GM19452 (cell line): ENCODE data around the gene BCAS4.
"Not testable (repeated sequence)": the region's sequence is repeated elsewhere in the genome, so short reads cannot be mapped to it uniquely, and the experiment has no call there.

ENCODE experiments used
- ATAC-seq: cut with Tn5 transposase; IDR thresholded peaks from one replicate; pipeline ENCODE4 v1.9.1; 2021; ENCODE audit not compliant: unreplicated experiment

The BCAS4 gene

DNA sequence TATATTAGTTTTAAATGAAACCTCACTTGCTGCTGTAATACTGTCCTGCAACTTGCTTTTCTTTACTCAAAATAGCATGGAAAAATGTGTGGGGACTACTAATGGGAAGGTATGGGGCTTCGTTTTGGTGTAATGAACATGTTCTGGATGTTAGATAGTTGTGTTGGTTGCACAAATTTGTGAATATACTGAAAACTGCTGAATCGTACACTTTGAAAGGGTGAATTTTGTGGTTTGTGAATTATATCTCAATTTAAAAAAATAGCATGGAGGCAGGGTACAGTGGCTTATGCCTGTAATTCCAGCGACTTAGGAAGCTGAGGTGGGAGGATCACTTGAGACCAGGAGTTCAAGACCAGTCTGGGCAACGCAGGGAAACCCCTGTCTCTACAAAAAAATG, 2.3 kb downstream of the BCAS4 start:
- ATAC-seq: no peak

DNA sequence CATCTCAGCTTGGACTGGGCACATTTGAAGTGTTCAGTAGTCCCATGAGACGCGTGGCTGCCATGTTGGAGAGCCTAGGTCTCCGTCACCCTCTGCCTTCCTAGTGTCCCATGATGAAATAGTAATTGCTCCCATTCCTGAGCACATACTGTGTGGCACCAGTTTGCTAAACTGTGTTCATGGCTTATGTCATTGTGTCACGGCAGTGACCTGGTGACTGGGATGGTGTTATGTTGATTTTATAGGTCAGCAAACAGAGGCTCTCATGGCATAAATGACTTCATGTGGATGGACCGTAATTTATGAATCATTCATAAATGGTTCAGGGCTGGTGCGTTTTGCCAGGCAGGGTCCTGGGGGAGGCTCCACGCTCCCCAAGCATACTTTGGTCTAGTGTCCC, 3.8 kb downstream of the BCAS4 start:
- no peak for ATAC-seq

- ATAC-seq: no peak
These were observed 4.5 kb downstream of the BCAS4 start for GRCh38 chr20:50799176-50799889.

GRCh38 chr20:50799890-50800550, 5.2 kb downstream of the BCAS4 start:
- no peak for ATAC-seq

DNA sequence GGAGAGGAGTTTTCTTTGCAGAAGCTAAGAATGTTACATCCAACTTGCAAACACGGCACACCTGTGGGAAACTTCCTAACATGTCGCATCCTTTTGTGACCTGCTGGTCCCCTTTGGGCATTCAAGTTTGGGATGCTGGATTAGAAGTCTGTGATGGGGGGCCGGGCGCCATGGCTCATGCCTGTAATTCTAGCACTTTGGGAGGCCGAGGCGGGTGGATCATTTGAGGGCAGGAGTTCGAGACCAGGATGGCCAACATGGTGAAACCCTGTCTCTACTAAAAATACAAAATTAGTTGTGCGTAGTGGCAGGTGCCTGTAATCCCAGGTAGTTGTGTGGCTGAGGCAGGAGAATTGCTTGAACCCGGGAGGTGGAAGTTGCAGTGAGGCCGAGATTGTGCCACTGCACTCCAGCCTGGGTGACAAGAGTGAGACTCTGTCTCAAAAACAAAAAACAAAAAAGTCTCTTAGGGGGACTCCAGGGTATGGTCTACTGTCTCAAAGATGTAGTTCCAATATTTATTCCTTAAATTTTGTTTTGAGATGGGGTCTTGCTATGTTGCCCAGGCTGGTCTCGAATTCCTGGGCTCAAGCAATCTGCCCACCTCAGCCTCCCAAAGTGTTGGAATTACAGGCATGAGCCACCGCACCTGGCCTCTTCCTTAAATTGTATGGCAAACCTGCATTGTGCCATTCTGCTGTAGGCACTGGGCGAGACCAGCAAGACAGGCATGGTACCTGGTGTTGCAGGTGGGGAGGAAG, 6.3 kb downstream of the BCAS4 start:
- ATAC-seq: not testable (repeated sequence)

DNA sequence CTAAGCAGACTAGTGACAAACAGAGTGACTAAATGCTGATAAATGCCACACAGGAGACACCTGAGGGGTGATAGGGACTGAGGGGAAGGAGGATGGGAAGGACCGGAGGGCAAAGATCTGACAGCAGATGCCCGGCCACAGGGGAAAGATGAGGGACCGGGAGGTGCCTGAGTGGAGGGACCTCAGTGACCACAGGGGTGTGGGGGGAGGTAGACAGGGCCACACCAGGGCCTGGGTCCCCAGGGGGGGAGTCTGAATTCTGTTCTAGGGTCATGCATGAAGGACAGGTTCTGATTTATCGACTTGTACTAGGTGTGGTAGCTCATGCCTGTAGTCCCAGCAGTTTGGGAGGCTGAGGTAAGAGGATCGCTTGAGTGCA, 6.9 kb downstream of the BCAS4 start:
- no peak for ATAC-seq

GRCh38 chr20:50802289-50802688, 7.4 kb downstream of the BCAS4 start:
- ATAC-seq: no peak

GRCh38 chr20:50804437-50805348, 9.8 kb downstream of the BCAS4 start:
- peak; percentile 41 for ATAC-seq

GRCh38 chr20:50805349-50805684, 10.5 kb downstream of the BCAS4 start:
- no peak for ATAC-seq

DNA sequence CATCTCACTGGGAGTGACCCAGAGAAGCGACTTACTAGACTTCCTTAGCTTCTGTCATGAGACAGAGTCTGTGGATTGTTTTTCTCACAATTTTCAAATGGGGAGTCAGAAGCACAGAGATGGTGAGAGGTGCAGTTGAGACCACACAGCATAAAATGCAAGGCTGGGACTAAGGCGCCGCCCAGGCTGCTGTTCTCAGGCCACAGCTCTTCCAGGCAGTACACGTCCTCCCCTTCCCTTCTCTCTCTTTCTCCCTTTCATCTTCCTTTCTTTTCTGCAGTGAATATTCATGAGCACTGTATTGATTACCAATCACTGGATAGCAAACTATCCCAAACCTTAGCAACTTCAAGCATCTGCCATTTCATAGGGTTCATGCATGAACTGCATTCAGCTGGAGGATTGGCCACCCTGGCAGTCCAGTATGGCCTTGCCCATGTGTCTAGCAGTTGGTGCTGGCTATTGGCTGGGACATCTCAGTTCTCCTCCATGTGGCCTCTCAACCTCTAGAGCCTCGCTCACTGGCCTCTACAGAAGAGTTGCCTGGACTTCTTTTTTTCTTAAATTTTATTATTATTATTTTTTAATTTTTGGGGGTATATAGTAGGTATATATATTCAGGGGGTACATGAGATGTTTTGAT, 11.4 kb downstream of the BCAS4 start:
- ATAC-seq: no peak

GRCh38 chr20:50810063-50810462, 15.2 kb downstream of the BCAS4 start:
- ATAC-seq: no peak

DNA sequence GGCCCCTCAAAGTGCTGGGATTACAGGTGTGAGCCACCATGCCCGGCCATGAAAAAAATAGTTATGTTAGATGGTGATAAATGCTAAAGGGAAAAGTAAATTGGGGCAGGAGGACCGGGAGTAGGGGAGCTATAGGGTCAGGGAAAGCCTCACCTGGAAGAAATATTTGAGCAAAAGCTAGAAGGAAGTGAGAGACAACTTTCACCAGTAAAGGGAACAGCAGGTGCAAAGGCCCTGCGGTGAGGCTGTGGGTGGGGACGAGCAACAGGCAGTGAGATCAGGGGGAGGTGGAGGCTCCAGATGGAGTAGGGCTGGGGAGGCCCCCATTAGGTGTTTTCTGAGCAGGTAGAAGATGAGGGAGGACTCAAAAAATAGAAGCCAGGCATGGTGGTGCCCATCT, 16.0 kb downstream of the BCAS4 start:
- no peak for ATAC-seq

GRCh38 chr20:50813101-50813643, 18.3 kb downstream of the BCAS4 start:
- no peak for ATAC-seq

DNA sequence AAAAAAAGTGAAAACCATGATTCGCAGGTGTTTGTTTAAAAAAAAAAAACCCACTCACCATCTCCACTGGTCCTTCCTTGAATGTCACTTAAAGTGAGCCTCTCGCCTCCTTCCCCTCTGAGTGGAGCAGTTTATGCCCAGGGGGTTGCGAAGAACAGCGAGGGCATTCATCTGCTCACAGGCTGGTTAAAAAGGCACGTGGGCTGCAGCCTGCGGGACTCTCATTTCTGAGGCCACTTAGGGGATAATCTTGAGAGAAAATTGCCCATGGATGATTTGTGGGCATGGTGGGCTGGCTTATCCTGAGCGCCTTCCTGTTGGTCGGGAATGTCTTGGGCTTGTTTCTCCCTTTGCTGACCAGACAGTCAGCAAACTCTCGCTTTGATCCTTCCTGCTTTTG, 18.9 kb downstream of the BCAS4 start:
- ATAC-seq: no peak

DNA sequence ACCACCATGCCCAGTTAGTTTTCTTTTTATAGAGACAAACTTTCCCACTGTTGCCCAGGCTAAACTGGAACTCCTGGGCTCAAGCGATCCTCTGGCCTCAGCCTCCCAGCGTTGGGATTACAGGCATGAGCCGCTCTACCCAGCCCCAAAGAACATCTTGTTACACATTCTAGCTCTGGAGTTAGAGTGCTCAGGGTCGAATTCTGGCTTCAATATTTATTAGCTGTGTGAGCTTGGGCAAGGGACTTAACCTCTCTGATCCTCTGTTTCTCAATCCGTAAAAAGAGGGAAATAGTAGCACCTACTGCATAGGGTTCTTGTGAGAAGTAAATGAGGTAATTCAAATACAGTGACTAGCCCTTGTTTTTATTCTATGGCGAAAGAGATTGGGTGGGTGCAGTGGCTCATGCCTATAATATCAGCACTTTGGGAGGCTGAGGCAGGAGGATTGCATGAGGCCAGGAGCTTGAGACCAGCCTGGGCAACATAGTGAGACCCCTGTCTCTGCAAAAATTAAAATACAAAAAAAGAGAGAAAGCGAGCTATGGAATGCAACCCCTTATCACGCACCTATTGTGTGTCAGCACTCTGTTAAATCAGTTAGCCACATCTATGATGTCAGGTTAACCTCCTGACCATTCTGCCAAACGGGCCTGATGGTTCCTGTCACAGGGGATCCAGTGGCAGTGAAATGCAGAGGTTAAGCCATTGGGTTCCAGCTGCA, 19.7 kb downstream of the BCAS4 start:
- ATAC-seq: no peak

GRCh38 chr20:50815162-50815989, 20.5 kb downstream of the BCAS4 start:
- ATAC-seq: no peak

DNA sequence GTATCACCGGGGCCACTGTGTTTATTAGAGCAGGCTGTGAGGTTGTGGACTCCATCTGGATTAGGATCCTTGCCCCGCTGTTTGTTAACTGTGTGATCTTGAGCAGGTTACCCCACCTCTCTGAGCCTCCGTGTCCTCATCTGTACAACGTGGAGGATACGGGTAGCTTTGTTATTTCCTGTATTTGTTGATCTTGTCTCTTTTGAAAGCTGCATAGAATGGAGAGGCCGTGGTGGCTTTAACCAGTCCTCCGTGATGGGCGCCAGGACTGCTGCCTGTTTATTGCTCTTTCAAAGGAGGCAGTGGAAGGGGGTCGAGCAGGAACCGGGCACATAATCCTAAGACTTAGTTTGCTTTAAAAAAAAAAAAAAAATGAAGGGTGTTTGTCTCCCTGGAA, 22.9 kb downstream of the BCAS4 start:
- no peak for ATAC-seq

- ATAC-seq: no peak
These were observed 24.5 kb downstream of the BCAS4 start for GRCh38 chr20:50819349-50819748.
